ENCODE results near the gene LRRC23. TPM values are rescaled to one million over a fixed set of nuclear protein-coding genes. Genes with fewer than 3 reads are reported as not detected.
A peak's percentile ranks its signal among the peaks of the same experiment; 100 is the strongest.

The LRRC23 gene
- total and polyA plus RNA-seq, 2 of the 13 experiments (the other 11 are each of a cell fraction or from before 2014, with no cell fraction given) = 6.0 to 7.8 TPM

DNA sequence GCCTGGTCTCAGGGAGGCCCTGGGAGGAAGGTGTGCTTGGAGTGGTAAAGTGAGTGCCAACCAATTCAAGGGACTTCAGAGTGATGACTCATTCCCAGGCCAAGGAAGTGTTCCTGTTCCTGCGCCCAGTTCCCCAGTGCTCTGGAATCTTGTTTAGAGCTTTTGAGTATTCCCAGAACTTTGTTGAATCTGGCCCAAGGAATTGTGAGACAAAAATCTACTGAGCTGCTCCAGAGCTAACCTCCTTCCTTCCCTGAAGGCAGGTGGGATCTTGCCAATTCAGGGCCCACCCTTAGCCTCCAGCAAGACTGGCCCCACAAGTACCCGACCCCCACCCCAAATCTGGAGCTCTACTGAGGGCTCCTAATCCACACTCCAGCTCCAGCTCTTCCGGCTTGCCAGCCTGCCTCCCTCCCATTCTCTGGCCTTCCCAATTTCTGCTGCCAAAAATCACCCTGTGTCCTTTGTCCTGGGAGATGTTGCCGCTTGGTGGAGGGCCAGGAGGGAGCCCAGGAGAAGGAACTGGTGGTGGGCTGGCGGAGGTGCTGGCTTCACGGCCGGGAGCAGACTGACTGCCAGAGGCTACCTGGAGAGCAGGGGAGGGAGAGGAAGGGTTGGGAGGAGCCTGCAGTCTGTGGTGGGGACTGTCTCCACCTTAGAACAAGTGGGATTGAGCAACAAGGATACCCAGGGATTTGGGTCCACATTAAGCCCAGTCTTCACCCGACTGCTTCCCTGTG is 21.1 kb downstream of the LRRC23 start (continued):
- TF ChIP-seq TEAD3 (CRISPR knock-in tag; optimal IDR thresholded peaks at IDR 0.05; ENCODE audit: borderline replicate concordance) (peak; percentile 15), ZNF383 (CRISPR knock-in tag; IDR thresholded peaks at IDR 0.05; ENCODE audit: borderline replicate concordance) (no peak), TBP (CRISPR knock-in tag; IDR thresholded peaks at IDR 0.05) (no peak), ZFP1 (CRISPR knock-in tag; IDR thresholded peaks at IDR 0.05) (no peak), SRSF4 (IDR thresholded peaks at IDR 0.05; ENCODE audit: low read depth, low read length, poor library complexity, severe bottlenecking) (no peak), ZSCAN30 (CRISPR knock-in tag; IDR thresholded peaks at IDR 0.05) (no peak), IKZF4 (CRISPR knock-in tag; IDR thresholded peaks at IDR 0.05; ENCODE audit: borderline replicate concordance, low read depth, not compliant biosample characterization) (no peak), LCORL (IDR thresholded peaks at IDR 0.05) (0 out of 2 replicates have a peak, but pooled peaks have one; percentile 42), LCORL (CRISPR knock-in tag; IDR thresholded peaks at IDR 0.05) (no peak), HDAC2 (CRISPR knock-in tag; IDR thresholded peaks at IDR 0.05) (no peak), BCL6 (CRISPR knock-in tag; IDR thresholded peaks at IDR 0.05) (no peak), NFYB (CRISPR knock-in tag; IDR thresholded peaks at IDR 0.05) (no peak), RBAK (CRISPR knock-in tag; IDR thresholded peaks at IDR 0.05) (no peak), ZNF101 (CRISPR knock-in tag; IDR thresholded peaks at IDR 0.05; ENCODE audit: borderline replicate concordance, low read depth) (no peak), YEATS2 (CRISPR knock-in tag; IDR thresholded peaks at IDR 0.05; ENCODE audit: borderline replicate concordance) (no peak), SCMH1 (CRISPR knock-in tag; IDR thresholded peaks at IDR 0.05; ENCODE audit: borderline replicate concordance) (no peak), NFE2L2 (IDR thresholded peaks at IDR 0.05; ENCODE audit: low read length) (no peak), ZNF883 (CRISPR knock-in tag; IDR thresholded peaks at IDR 0.05; ENCODE audit: not compliant biosample characterization) (no peak), ZNF674 (CRISPR knock-in tag; IDR thresholded peaks at IDR 0.05; ENCODE audit: low read depth) (no peak)
- TF ChIP-seq, protein P1, sequence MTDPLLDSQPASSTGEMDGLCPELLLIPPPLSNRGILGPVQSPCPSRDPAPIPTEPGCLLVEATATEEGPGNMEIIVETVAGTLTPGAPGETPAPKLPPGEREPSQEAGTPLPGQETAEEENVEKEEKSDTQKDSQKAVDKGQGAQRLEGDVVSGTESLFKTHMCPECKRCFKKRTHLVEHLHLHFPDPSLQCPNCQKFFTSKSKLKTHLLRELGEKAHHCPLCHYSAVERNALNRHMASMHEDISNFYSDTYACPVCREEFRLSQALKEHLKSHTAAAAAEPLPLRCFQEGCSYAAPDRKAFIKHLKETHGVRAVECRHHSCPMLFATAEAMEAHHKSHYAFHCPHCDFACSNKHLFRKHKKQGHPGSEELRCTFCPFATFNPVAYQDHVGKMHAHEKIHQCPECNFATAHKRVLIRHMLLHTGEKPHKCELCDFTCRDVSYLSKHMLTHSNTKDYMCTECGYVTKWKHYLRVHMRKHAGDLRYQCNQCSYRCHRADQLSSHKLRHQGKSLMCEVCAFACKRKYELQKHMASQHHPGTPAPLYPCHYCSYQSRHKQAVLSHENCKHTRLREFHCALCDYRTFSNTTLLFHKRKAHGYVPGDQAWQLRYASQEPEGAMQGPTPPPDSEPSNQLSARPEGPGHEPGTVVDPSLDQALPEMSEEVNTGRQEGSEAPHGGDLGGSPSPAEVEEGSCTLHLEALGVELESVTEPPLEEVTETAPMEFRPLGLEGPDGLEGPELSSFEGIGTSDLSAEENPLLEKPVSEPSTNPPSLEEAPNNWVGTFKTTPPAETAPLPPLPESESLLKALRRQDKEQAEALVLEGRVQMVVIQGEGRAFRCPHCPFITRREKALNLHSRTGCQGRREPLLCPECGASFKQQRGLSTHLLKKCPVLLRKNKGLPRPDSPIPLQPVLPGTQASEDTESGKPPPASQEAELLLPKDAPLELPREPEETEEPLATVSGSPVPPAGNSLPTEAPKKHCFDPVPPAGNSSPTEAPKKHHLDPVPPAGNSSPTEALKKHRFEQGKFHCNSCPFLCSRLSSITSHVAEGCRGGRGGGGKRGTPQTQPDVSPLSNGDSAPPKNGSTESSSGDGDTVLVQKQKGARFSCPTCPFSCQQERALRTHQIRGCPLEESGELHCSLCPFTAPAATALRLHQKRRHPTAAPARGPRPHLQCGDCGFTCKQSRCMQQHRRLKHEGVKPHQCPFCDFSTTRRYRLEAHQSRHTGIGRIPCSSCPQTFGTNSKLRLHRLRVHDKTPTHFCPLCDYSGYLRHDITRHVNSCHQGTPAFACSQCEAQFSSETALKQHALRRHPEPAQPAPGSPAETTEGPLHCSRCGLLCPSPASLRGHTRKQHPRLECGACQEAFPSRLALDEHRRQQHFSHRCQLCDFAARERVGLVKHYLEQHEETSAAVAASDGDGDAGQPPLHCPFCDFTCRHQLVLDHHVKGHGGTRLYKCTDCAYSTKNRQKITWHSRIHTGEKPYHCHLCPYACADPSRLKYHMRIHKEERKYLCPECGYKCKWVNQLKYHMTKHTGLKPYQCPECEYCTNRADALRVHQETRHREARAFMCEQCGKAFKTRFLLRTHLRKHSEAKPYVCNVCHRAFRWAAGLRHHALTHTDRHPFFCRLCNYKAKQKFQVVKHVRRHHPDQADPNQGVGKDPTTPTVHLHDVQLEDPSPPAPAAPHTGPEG (CRISPR knock-in tag; IDR thresholded peaks at IDR 0.05) = no peak
- TF ChIP-seq, protein P2, sequence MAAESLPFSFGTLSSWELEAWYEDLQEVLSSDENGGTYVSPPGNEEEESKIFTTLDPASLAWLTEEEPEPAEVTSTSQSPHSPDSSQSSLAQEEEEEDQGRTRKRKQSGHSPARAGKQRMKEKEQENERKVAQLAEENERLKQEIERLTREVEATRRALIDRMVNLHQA (CRISPR knock-in tag; IDR thresholded peaks at IDR 0.05) = no peak
- TF ChIP-seq, protein P3, sequence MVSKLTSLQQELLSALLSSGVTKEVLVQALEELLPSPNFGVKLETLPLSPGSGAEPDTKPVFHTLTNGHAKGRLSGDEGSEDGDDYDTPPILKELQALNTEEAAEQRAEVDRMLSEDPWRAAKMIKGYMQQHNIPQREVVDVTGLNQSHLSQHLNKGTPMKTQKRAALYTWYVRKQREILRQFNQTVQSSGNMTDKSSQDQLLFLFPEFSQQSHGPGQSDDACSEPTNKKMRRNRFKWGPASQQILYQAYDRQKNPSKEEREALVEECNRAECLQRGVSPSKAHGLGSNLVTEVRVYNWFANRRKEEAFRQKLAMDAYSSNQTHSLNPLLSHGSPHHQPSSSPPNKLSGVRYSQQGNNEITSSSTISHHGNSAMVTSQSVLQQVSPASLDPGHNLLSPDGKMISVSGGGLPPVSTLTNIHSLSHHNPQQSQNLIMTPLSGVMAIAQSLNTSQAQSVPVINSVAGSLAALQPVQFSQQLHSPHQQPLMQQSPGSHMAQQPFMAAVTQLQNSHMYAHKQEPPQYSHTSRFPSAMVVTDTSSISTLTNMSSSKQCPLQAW (CRISPR knock-in tag; IDR thresholded peaks at IDR 0.05) = peak; percentile 53; the same call in 1 of the 2 replicates
